ENCODE measurements around the gene DPY19L3. TPM values are rescaled to one million over a fixed set of nuclear protein-coding genes. Genes with fewer than 3 reads are reported as not detected.

DPY19L3 gene
- total RNA-seq, 4 donors from 2014 or later, result 16.6 to 38.6 (median 34.7) TPM

DNA sequence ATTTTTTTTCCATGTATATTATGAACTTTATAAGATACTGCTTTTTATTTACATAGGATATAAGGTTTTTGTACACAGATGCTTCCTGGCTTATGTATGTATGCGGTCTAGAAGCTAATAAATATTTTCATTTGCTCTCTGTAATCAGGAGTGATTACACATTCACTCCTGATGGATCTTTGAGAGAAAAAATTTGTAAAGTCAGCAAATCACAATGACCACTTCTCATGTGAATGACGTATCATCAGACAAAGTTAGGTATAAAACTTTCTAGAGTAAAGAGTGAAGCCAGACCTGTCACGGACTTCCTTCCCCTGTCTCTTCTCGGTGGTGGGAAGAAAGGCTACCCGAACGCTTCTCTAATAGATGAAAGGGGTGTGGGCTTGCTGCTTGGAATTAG, 31.1 kb downstream of the DPY19L3 start:
- TF ChIP-seq CTCF (IDR thresholded peaks at IDR 0.05; ENCODE audit: low read depth), result no peak

DNA sequence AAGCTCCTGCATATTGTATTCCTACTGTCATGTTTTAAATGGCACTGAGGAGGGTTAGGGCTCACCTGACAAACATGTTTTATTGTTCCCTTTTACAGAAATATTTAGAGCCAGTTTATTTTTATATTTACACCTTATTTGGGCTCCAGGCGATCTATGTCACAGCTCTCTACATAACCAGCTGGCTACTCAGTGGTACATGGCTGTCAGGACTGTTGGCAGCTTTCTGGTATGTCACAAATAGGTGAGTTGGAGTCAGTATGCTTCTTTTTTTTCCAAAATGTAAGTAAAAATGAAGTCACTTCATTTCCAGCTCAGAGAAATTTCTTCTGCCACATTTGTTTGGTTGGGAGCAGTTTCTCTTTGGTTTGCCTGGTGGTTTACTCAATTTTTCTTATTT, 31.5 kb downstream of the DPY19L3 start:
- TF ChIP-seq CTCF (IDR thresholded peaks at IDR 0.05; ENCODE audit: low read depth), result no peak

DNA sequence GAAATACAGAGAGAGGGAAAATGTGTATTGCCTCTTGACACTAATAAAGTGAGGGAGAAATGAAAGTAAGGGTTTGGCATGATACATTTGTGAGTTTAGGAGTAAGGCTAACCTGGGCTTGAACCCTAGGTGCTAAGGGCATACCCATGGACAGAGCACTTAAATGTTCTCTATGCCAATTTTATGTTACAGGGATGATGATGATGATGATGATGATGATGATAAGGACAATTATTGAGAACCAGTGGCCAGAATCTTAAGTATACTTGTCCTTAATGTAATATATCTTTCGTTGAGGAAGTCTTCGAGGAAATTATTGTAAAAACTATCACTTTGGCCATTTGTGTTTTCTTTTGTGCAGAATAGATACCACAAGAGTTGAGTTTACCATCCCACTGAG, 33.2 kb downstream of the DPY19L3 start:
- no peak for TF ChIP-seq CTCF (IDR thresholded peaks at IDR 0.05; ENCODE audit: low read depth)

GRCh38 chr19:32442650-32443049, 37.1 kb downstream of the DPY19L3 start:
- TF ChIP-seq CTCF (IDR thresholded peaks at IDR 0.05; ENCODE audit: low read depth), result no peak

- no peak for TF ChIP-seq CTCF (IDR thresholded peaks at IDR 0.05; ENCODE audit: low read depth)
Observed at GRCh38 chr19:32448026-32448425, 42.5 kb downstream of the DPY19L3 start.

DNA sequence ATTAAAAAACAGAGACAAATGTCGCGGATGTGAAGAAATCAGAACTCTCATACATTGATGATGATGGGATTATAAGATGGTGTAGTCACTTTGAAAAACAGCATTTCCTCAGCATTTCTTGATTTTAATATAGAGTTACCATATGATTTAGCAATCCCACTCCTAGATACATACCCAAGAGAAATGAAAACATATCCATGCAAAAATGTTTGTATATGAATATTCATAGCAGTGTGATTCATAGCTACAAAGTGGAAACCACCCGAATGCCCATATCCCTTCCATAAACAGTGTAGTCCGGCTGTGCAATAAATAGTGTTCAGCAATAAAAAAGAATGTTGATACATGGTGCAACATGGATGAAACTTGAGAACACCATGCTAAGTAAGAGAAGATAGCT, 44.6 kb downstream of the DPY19L3 start:
- TF ChIP-seq CTCF (IDR thresholded peaks at IDR 0.05; ENCODE audit: low read depth), result no peak

DNA sequence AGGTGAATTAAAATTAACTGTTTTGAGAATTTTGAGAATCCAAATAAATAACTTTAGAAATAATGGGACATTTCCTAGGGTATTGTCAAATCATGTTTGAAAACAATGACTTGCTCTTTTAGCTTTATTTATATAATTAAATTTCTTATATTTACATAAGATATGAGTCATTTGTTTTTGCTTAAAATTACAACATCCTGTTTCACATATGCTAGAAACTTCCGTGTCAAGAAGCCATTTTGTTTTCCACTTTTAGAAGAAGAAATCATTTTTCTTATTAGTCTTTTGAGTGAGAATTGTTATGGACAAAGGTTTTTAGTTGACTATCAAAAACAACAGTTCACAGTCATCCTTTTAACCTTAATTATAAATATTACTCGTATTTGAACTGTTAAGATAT, 48.2 kb downstream of the DPY19L3 start:
- no peak for TF ChIP-seq CTCF (IDR thresholded peaks at IDR 0.05; ENCODE audit: low read depth)
